ENCODE data around the gene KRT1.

- TF ChIP-seq CTCF (IDR thresholded peaks at IDR 0.05) (no peak), HES2 (IDR thresholded peaks at IDR 0.05) (no peak), EP300 (IDR thresholded peaks at IDR 0.05) (no peak)
These were observed 25.0 kb downstream of the KRT1 start for GRCh38 chr12:52655251-52655650.
